HG02870 (cell line): Measurements from ENCODE around the gene KAZN.

ENCODE experiments used
- ATAC-seq: cut with Tn5 transposase; IDR thresholded peaks from one replicate; pipeline ENCODE4 v1.9.1; 2021; ENCODE audit warnings: mild to moderate bottlenecking, moderate library complexity; ENCODE audit not compliant: unreplicated experiment

The KAZN gene

DNA sequence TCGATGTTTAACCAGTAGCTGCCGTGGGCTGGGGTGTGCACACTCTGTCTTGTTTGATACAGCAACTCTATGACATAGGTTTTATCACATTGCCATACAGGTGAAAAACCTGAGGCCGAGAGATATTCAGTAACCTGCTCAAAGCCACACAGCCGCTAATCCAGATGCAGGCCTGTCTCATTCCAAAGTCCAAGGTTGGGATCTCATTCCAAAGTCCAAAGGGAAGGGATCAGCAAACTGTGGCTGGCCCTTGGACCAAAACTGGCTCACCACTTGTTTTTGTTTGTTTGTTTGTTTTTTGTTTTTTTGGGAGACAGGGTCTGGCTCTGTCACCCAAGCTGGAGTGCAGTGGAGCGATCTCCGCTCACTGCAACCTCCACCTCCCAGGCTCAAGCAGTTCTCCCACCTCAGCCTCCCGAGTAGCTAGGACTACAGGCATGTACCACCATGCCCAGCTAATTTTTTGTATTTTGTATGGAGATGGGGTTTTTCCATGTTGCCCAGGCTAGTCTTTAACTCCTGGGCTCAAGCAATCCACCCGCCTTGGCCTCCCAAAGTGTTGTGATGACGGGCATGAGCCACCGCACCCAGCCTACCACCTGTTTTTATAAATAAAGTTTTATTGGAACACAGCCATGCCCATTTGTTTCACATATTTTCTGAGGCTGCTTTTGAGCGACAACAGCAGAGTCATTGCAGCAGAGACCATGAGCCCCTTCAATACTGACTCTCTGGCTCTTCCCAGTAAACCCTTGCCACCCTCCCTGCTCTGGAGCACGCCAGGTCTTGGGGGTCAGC lies 391.6 kb downstream of the KAZN start:
- no peak for ATAC-seq

DNA sequence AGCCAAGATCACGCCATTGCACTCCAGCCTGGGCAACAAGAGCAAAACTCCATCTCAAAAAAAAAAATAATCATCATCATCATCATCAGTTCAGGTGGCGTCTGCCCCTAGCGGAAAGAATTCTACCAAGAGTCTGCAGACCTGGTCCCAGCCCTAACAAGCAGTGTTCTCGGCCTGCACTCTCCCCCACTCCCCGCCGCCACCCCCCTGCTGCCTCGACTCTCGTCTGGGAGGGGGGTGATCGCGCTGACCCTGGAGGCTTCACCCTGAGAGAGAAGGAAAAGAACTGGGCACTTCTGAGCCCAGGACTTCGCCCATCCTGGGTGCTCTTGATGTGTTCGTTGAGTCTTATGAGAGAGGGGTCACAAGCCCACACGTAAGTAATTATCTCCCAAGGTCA lies 394.9 kb downstream of the KAZN start:
- ATAC-seq: no peak

DNA sequence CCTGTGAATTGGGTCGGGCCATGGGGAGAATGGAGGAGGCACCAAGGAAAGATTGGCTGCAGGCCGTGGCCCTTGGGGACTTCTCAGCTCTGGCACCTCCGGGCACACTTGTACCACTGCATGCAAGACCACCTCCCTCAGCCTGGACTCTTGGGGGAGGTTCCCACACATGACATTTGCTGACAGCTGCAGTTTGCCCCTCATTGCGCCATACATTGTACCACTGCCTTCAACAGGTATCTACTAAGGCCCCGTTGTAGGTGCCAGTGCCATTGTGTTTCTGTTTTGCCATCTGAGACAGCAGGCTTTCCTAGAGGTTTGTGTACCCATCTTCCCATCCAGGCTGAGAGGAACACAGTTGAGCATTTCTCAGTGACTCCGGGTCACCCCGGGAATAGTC lies 395.7 kb downstream of the KAZN start:
- ATAC-seq: no peak

DNA sequence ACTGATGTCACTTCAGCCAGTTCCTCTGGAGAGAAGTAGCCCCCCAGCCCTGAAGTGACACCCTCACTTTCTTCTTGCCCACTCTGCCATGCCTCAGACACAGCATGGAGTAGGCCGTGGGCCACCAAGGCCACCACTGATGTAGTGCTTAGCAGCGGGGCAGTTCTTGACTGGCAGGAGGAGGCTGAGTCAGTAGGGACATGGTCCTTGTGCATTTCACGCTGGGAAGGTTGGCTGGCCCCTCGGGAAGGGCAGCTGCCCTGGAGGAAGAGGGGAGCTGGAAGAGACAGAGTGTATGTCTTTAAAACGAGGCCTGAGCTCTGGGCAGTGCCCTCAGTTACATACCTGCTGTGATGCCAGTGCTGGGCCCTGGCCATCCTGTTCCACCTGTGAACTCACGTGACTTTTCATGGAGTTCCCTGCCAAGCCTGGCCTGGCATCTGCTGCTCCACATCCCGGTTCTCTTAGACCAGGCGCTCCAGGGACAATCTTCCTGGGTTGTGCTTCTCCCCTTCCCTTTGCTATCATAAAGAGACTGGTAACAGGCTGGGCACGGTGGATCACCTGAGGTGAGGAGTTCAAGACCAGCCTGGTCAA lies 396.5 kb downstream of the KAZN start:
- no peak for ATAC-seq

DNA sequence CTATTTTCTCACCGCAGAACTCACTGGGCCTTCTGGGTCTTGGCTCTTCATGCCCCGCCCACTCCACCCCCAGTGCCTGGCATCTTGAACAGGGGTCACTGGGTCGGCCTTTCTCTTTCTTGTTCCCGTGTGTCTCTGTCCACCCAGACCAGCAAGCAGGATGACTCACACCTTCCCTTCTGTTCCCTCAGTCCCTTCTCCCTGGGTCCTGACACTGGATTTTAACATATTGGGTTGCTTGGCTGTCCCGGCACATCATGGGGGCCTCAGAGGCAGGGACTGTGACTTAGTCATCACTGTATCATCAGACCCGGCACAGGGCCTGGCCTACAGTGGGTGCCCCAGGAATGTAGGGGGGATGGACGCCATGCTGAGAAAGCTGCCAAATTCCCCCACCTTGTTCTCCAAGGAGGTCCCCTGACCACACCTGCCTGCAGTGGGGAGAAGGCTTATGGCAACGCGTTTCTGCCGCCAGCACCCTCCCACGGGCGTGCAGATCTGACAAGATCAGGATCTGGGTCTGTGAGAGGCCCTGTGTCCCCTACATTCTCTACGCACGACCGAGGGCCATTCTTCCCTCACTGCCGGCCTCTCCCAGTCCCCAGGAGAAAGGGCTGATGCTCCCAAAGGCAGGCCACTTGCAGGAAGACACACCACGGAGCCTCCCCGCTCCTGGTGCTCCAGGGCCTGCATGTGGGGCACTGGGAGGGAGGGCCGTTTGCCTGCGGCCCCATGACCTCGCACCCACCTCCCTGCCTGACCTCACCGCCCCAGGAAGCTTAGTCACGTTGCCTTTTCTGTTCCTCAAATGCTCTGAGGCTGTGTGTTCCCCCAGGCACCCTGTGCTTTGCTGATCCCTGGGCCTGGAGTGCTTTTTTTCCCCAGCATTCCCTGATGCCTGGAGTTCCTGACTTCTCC lies 397.9 kb downstream of the KAZN start:
- ATAC-seq: no peak

DNA sequence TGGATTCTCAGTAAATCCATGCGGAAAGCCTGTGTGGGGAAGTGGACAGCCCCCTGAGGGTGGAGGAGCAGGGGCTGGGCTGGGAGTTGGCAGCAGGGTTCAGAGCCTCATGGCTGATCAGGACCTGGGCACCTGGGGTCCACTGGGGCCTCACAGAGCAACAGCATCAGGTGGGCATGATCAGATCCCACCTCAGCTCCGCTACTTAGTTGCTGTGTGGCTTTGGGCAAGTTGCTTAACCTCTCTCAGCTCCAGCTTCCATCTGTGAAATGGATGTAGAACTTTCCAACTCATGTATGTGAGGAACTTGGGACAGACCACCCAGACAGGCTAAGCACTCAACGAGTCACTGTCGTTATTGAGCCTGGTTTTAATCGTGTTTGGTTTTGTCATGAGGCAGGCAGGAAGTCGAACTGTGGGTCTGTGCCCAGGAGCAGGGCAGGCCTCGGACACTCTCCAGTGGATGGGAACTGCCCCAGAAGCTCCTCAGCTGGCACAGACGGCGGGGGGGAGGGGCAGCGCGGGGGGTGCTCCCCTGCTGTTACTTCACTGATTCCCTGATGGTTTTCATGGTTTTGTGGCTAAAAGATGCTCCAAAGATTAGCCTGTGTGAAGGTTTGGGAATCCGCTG lies 399.3 kb downstream of the KAZN start:
- no peak for ATAC-seq

DNA sequence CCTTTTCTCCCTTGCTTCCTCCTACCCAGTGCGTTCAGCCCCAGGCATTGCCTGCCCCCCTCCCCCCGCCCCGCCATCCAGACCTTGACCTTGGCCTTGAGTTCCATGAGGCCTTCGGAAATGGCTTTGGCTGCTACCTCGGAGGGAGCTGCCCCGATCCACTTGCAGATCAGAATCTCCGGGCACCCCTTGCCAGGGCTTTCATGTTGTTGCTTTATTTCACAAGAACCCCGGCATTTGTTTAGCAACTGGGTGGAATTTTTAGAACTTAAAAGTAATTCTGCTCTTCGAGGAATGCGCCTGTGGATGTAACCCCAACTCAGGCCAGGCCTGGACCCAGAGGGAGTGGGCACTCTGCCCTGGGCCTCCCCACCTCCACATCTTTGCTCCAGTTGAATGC lies 401.0 kb downstream of the KAZN start:
- no peak for ATAC-seq

DNA sequence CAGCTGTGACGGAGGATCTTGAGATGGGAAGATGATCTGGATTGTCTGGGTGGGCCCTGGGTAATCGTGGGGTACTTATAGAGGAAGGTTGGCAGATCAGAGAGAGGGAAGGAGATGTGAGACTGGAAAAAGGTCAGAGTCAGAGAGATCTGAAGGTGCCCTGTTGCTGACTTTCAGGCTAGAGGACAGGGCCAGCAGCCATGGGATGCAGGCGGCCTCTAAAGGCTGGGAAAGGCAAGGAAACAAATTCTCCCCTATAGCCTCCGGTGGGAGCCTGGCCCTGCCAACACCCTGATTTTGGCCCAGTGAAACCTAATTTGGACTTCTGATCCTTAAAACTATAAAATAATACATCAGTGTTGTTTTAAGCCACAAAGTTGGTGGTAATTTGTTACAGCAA lies 401.5 kb downstream of the KAZN start:
- no peak for ATAC-seq

DNA sequence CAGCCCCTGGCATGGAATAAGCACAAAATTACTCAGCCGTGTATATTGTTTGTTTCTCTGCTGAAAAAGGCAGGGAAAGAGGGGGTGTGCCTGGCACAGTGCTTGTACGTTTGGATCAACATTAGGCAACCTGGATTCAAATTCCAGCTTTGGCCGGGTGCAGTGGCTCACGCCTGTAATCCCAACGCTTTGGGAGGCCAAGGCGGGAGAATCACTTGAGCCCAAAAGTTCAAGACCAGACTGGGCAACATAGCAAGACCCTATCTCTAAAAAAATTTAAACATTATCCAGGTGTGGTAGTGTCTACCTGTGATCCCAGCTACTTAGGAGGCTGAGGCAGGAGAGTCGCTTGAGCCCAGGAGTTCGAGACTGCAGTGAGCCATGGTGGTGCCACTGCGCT lies 402.2 kb downstream of the KAZN start:
- no peak for ATAC-seq

DNA sequence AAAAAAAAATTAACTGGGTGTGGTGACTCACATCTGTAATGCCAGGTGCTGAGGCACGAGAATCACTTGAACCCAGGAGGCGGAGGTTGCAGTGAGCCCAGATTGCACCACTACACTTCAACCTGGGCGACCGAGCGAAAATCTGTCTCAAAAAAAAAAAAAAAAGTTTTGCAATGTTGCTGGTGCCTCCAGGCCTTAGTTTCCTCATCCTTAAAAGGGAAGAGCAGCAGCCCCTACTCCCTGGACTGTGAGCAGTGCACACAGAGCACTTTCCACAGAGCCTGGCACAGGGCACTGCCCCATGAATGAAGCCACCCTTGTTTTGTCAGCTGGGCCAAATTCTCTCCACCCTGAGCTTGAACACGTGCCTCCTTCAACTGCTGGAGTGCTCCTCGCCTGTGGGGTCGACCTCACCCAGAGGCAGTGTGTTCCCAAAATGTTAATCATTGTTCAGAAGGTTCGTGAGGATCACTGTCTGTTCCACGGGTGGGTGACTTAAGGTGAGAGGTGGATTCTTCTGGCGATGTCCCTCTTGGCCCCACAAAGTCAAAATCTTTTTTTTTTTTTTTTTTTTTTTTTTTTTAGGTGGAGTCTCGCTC lies 402.9 kb downstream of the KAZN start:
- no peak for ATAC-seq

DNA sequence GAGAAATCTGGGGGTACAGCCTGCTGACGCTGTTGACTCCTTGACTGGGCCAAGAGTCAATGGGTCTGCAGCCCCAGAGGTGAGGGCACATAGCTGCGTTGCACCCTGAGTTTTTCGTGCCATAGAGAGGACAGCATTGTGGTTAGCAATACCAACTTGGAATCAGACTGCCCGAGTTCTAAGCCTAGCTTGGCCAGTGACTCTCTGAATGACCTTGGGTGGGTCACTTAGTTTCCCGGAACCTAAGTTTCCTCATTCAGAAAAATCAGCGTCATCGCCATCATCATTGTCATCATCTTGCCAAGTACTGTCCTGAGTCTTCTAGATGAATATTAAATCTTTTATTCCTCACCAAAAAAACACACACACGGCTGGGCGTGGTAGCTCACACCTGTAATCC lies 403.8 kb downstream of the KAZN start:
- ATAC-seq: no peak

DNA sequence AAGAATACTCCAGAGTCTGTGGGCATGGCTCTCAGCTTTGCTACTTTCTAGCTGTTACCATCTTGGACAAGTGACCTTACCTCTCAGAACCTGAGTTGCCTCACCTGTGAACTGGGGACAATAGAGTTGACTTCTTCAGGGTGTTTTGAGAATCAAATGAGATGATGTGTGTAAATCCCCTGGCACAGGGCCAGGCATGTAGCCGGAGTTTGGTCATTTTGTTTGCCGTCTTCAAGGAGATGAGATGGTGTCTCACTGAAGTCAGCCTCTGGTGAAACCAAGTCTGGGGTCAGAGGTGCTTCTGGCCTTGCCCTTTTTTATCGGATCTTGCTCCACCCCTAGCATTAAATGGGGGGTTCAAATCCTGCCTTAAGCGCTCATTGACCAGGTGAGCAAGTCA lies 405.9 kb downstream of the KAZN start:
- no peak for ATAC-seq

DNA sequence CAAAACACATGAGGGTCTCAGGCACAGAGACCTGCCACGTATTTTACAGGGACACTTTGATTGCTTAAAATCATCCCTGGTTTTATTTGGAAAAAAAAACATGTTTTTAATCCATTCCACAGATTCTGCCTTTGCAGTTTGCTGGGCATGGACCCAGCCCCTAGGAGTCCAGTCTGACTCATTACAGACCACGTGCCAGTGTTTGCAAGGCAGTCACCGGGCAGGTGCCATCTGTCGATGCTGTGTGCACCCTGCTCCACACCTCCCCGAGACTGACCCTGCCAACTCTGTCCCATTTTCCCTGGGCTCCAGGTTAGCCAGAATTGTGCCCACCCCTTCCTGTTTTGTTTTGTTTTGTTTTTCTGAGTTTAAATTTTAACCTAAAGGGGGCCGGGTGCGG lies 406.6 kb downstream of the KAZN start:
- no peak for ATAC-seq

DNA sequence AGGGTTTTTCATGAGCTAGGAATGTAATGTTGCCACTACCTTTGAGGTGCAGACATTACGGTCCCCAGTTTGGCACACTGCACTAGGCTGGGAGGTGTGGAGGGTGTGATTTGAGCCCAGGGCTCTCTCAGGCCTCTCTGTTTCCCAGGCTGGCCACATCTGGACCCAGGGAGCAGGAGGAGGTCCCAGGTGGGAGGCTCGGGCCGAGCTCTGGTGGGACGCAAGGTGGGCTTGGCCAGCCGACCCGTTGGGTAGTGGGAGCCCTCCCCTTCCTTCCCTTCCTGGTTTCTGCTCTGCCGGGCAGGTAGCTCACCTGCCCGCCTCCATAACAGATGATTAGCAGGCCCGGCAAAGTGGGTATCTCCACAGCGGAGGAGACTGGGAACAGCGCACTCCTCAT lies 408.9 kb downstream of the KAZN start:
- no peak for ATAC-seq

DNA sequence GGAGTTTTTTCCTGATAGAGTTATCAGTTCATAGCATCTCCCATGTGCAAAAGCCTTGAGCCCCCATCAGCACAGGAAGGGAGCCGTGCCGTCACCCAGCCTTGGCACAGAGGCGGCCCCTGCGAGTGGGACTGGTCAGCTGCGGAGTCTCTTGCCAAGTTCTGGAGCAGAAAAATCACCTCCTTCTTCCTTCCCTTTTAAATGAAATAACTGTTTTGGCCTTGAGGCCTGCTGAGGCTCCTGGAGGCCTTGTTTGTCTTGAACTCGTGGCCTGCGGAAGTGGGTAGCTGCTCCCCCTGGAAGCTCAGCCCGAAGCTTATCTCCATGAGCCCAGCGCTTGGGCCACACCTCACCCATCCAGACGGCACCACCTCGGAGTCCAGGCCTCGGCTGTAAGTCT lies 409.4 kb downstream of the KAZN start:
- ATAC-seq: no peak

DNA sequence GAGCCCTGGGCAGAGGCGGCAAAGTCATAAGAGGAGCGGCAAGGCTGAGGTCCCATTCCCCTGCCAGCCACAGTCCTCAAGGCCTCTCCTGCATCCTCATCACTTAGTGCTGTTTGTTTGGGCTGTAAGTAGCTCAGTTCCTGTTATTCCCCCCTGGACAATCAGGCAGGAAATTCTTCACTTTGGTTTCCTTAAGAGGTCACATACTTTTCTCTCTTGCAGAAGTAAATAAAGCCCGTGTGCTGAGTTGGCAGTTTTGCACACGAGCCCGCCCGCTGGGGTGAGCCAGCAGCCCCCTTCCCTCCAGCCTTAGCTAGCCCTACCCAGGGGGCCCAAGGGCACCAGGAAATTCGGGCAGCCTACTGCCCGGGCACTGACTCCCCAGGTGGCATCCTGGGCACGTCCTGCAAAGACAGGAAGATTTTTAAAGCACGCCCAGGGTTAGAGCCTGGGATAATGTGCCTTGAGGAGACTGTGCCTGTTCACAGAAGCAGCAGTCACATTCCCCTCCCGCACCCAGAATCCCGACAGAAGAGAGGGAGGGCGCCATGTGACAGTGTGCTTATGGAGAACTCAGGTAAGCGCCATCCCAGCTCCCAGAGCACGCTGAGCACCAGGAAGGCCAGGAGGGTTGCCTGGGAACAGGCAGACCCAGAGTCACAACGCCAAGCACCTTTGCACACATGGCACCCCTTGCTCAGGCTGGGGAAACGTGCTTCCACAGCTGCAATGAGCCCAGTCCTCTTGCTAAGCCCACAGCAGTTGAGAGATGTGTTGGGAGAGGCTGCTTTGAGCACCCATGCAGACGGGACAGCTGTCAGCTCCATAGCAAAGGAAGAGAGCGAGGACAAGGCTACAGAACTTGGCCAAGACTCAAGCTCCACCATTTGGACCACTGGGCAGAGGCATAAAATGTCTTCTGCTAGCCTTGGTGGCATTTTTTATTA lies 410.6 kb downstream of the KAZN start:
- no peak for ATAC-seq

DNA sequence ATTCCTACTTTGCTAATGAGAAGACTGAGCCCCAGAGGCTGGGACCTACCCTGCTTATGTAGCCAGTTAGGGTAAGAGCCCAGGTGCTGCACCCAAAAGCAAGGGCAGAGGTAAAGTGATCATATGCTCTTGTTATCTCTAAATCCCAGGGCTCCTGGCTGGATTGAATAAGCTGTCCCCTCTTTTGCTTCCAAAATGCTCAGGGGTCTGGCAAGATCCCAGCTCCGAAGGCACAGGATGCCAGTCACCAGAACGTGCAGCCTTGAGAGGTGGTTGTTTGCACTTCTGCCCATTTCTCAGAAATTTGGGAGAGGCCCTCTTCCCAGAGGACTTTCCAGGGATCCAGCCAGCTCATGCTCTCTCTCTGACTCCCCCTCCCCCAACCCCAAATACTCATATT lies 412.7 kb downstream of the KAZN start:
- no peak for ATAC-seq

DNA sequence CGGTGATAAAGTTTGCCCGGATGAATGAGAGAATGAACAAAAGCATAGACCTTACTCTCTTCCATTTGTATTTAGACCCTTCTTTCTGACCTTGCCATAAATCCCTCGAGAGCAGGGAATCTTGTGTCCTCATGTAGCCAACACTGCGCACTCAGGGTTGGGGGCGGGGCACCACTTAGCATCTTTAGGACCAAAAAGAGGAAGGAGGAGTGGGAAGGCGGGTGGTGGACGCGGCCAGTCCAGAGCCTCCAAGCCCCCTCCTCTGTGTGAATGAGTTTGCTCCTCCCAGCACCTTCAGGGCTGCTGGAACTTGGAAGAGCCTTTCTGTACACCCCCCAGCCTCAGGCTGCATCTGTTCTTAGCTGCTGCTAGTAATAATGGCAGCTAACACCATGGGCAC lies 413.2 kb downstream of the KAZN start:
- ATAC-seq: no peak

DNA sequence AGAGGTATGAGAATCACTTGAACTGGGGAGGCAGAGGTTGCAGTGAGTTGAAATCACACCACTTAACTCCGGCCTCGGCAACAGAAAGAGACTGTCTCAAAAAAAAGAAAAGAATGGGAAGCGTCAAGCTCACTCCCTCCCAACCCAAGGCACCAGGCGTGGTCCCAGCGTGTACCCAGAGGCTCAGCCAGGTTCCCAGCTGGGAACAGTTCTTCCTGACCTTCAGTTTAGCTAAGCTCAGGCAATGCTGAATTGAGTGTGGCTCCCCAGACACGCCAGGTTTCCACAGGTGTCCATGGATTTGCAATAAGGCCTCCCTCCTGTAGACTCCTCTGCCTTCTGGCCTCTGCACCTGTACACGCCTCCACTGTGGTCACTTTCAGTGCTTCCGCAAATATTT lies 414.3 kb downstream of the KAZN start:
- no peak for ATAC-seq

DNA sequence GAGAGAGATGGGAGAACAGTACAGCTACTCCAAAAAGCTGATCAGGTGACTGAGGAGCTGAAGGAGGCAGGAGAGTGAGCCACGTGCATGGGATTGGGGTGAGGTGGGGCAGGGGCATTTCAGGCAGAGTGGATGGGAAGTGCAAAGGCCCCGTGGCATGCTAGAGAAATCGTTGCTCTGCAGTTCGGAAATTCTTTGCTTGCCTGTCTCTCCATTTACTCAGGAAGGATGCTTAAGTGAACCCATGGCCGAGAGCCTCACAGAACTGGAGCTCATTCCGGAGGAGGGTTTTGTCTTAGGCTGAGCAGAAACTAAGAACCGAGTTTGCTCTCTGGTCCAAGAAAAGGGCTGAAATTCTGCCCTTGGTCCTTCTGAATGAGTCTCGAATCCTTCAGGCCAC lies 415.3 kb downstream of the KAZN start:
- no peak for ATAC-seq
